ENCODE measurements around the gene SLC9A2. TPM values are rescaled to one million over a fixed set of nuclear protein-coding genes. Genes with fewer than 3 reads are reported as not detected.

SLC9A2 gene
- total RNA-seq, 3 donors from 2014 or later (not counting 1 experiment from before 2014, with no cell fraction given): not detected

DNA sequence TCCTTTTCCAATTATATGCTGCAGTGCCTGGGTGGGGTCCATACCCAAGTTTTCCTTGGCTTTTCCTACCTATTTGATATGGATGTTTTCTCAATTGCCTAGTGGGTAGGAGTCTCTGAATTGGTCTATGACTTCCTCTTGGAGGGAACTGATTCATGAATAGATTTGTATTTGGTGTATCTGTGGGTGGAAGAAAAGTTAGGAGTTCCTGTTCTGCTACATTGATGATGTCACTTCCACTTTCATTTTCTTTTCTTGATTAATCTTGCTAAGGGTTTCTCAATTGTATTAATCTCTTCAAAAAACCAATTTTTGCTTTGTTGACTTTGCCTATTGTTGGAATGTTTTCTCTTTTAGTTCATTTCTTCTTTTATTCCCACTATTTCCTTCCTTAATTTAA, 37.4 kb upstream of the SLC9A2 start:
- Mint-ChIP-seq H3K36me3 (peaks cover 8% of the 10 kb centered on the region), H3K4me1 (peaks cover 7 to 15% of the 10 kb centered on the region in 2 donors), H3K4me3 (peak overlapping the region; percentile 45), H3K27me3 (ENCODE audit: low read depth in 2 of 2) (no peaks in the 10 kb centered on the region), H3K27ac (peak overlapping the region; percentile 4 to 17), H3K9me3 (peaks cover 0 to 2% of the 10 kb centered on the region in 2 donors)
- DNase-seq (no peak), ATAC-seq (no peak)
- Histone ChIP-seq H3K9me3 (ENCODE audit: control insufficient read depth, insufficient read depth, low read length) (peaks cover 7% of the 10 kb centered on the region), H3K4me3 (ENCODE audit: low read length) (no peak overlapping the region), H3K4me1 (ENCODE audit: control insufficient read depth, insufficient read depth, low read length) (no peaks in the 10 kb centered on the region), H3K27ac (ENCODE audit: low read length) (no peak overlapping the region), H3K36me3 (ENCODE audit: control insufficient read depth, insufficient read depth, low read length) (no peaks in the 10 kb centered on the region), H3K27me3 (ENCODE audit: control insufficient read depth, insufficient read depth, low read length) (no peaks in the 10 kb centered on the region)
- intact Hi-C loops (cut with micrococcal nuclease): no loop called here
- TF ChIP-seq, protein P1, sequence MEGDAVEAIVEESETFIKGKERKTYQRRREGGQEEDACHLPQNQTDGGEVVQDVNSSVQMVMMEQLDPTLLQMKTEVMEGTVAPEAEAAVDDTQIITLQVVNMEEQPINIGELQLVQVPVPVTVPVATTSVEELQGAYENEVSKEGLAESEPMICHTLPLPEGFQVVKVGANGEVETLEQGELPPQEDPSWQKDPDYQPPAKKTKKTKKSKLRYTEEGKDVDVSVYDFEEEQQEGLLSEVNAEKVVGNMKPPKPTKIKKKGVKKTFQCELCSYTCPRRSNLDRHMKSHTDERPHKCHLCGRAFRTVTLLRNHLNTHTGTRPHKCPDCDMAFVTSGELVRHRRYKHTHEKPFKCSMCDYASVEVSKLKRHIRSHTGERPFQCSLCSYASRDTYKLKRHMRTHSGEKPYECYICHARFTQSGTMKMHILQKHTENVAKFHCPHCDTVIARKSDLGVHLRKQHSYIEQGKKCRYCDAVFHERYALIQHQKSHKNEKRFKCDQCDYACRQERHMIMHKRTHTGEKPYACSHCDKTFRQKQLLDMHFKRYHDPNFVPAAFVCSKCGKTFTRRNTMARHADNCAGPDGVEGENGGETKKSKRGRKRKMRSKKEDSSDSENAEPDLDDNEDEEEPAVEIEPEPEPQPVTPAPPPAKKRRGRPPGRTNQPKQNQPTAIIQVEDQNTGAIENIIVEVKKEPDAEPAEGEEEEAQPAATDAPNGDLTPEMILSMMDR (IDR thresholded peaks at IDR 0.05): no peak

DNA sequence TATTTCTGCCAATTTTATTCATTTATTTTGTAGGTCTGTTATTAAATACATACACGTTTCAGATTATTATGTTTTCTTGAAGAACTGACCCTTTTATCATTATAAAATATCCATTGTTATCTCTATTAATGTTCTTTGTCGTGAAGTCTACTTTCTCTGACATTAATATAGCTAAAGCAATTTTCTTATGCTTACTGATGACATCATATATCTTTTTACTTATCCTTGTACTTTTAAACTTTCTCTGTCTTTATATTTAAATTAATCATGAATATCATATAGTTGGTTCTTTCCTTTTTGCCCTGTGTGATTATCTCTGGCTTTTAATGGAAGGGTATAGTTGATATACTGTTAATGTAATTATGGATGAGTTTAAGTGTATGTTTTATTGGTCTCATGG, 36.5 kb upstream of the SLC9A2 start:
- no peak overlapping the region for H3K27ac ChIP-seq (ENCODE audit: low read length)
- no CpG with 5 or more reads among the region's 2 CpGs for WGBS (ENCODE audit: insufficient coverage)
- no peaks in the 10 kb centered on the region for H3K36me3 ChIP-seq (ENCODE audit: control insufficient read depth, insufficient read depth, low read length)
- no peak overlapping the region for H3K4me3 ChIP-seq (ENCODE audit: low read length)
- no peak for ATAC-seq
- H3K27me3 Mint-ChIP-seq (ENCODE audit: low read depth in 2 of 2): no peaks in the 10 kb centered on the region
- peaks cover 0 to 2% of the 10 kb centered on the region in 2 donors for H3K9me3 Mint-ChIP-seq
- H3K4me1 ChIP-seq (ENCODE audit: control insufficient read depth, insufficient read depth, low read length): no peaks in the 10 kb centered on the region
- no peak overlapping the region for H3K4me3 Mint-ChIP-seq
- peaks cover 7 to 15% of the 10 kb centered on the region in 2 donors for H3K4me1 Mint-ChIP-seq
- H3K27me3 ChIP-seq (ENCODE audit: control insufficient read depth, insufficient read depth, low read length): no peaks in the 10 kb centered on the region
- DNase-seq: no peak
- H3K36me3 Mint-ChIP-seq: peaks cover 8% of the 10 kb centered on the region
- H3K27ac Mint-ChIP-seq: no peak overlapping the region
- TF ChIP-seq, protein P1 (IDR thresholded peaks at IDR 0.05): no peak
- intact Hi-C loops (cut with micrococcal nuclease): no loop called here
- peaks cover 7% of the 10 kb centered on the region for H3K9me3 ChIP-seq (ENCODE audit: control insufficient read depth, insufficient read depth, low read length)

DNA sequence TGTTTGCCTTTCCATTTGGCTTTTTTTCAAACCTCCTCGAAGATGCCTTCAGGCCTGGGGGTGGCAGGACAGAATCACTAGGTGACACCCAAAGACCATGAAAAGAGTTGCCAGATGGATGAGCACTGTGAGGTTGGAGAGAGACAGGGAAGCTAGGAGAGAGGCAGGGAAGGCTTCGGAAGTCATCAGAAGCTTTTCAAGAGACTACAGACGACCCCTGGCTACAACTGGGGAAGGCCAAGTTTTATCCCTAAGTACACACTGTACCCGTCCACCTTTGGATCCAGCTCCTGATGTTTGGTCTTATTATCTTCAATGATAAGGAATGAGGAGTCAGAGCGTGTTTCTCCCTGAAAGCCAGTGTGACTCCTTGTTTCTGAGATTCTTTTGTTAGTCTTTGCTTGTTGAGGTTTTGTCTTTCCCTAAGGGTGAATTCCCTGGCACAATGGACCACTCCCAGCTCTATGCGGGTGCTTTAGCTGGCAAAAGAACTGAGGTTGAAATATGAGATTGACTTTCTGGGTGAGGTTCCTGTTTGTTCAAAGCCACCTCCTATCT, 33.4 kb upstream of the SLC9A2 start:
- no peaks in the 10 kb centered on the region for H3K36me3 ChIP-seq (ENCODE audit: control insufficient read depth, insufficient read depth, low read length)
- H3K27me3 ChIP-seq (ENCODE audit: control insufficient read depth, insufficient read depth, low read length): no peaks in the 10 kb centered on the region
- H3K36me3 Mint-ChIP-seq: no peaks in the 10 kb centered on the region
- peaks cover 30 to 38% of the 10 kb centered on the region in 2 donors for H3K4me1 Mint-ChIP-seq
- WGBS (ENCODE audit: insufficient coverage): 94% methylated on average over 6 of the region's 6 CpGs
- H3K27ac ChIP-seq (ENCODE audit: low read length): no peak overlapping the region
- ATAC-seq (no peak), DNase-seq (no peak)
- H3K27ac Mint-ChIP-seq: no peak overlapping the region
- H3K4me3 ChIP-seq (ENCODE audit: low read length): no peak overlapping the region
- no peak overlapping the region for H3K4me3 Mint-ChIP-seq
- no peaks in the 10 kb centered on the region for H3K27me3 Mint-ChIP-seq (ENCODE audit: low read depth in 2 of 2)
- TF ChIP-seq, protein P1 (IDR thresholded peaks at IDR 0.05): no peak
- H3K9me3 Mint-ChIP-seq: no peaks in the 10 kb centered on the region
- intact Hi-C loops (cut with micrococcal nuclease): no loop called here
- no peaks in the 10 kb centered on the region for H3K4me1 ChIP-seq (ENCODE audit: control insufficient read depth, insufficient read depth, low read length)
- no peaks in the 10 kb centered on the region for H3K9me3 ChIP-seq (ENCODE audit: control insufficient read depth, insufficient read depth, low read length)

Measured in natural killer cell (primary cell).